OCI-LY7 (cell line): ENCODE results near the gene PPP1R9B. TPM values are rescaled to one million over a fixed set of nuclear protein-coding genes. Genes with fewer than 3 reads are reported as not detected.

Experiments
- BruUV-seq: library from RNA; stranded (reverse); fragments of 400-500 nt; replicated peaks from 2 replicates; lab custom pipeline; 2021; lab: Mats Ljungman, UMichigan
- CTCF ChIA-PET: fragments of 300-600 bp; sonication (Branson Sonifier 250); formaldehyde crosslinking; loops from one replicate; lab custom pipeline; 2022; ENCODE audit warnings: antibody characterized with exemption; ENCODE audit not compliant: unreplicated experiment; lab: Charles Lee
- POLR2A ChIA-PET: fragments of 300-600 bp; sonication (Branson Sonifier 250); formaldehyde crosslinking; loops from one replicate; lab custom pipeline; 2022; ENCODE audit warnings: antibody characterized with exemption; lab: Charles Lee
- DNase-seq: peaks from one replicate; pipeline ENCODE4 v3.0.0-alpha.2; 2015; ENCODE audit warnings: low spot score
- H2AFZ ChIP-seq: fragments of 200-600 bp; sonication (generic), shearing (Covaris generic); 2 replicates; pipeline ENCODE4 v1.6.1; 2014; ENCODE audit warnings: mild to moderate bottlenecking, antibody characterized with exemption, low read length, moderate library complexity
- H3K27ac ChIP-seq: fragments of 200-600 bp; sonication (generic); 2 replicates; pipeline ENCODE4 v1.5.1; 2014; ENCODE audit warnings: mixed run types, low read depth, mild to moderate bottlenecking, moderate library complexity, low read length, inconsistent platforms; ENCODE audit not compliant: poor library complexity, severe bottlenecking
- H3K36me3 ChIP-seq: fragments of 200-600 bp; sonication (generic); 2 replicates; pipeline ENCODE4 v1.6.1; 2014; ENCODE audit warnings: mild to moderate bottlenecking, antibody characterized with exemption, low read length, moderate library complexity, mixed read lengths; ENCODE audit not compliant: insufficient read depth
- H3K4me1 ChIP-seq: fragments of 200-600 bp; sonication (generic); 2 replicates; pipeline ENCODE4 v1.5.1; 2014; ENCODE audit warnings: mild to moderate bottlenecking, low read length; ENCODE audit not compliant: insufficient read depth, poor library complexity, severe bottlenecking
- H3K4me2 ChIP-seq: fragments of 200-600 bp; sonication (generic); 2 replicates; pipeline ENCODE4 v1.6.1; 2014; ENCODE audit warnings: mild to moderate bottlenecking, low read length
- H3K4me3 ChIP-seq: fragments of 200-600 bp; sonication (generic); 2 replicates; pipeline ENCODE4 v1.5.1; 2014; ENCODE audit warnings: mild to moderate bottlenecking, low read depth, low read length; ENCODE audit not compliant: poor library complexity, severe bottlenecking
- H3K79me2 ChIP-seq: fragments of 200-600 bp; sonication (generic); 2 replicates; pipeline ENCODE4 v1.6.1; 2016; ENCODE audit warnings: low read depth, mild to moderate bottlenecking, low read length, moderate library complexity, mixed read lengths; ENCODE audit not compliant: insufficient read depth
- H3K9me2 ChIP-seq: fragments of 200-600 bp; sonication (generic); 2 replicates; pipeline ENCODE4 v1.6.1; 2016; ENCODE audit warnings: mild to moderate bottlenecking, low read length, mixed read lengths; ENCODE audit not compliant: insufficient read depth
- H3K9me3 ChIP-seq: fragments of 200-600 bp; sonication (generic); 2 replicates; pipeline ENCODE4 v1.6.1; 2014; ENCODE audit warnings: mild to moderate bottlenecking, mixed run types, low read length, mixed read lengths
- H4K20me1 ChIP-seq: fragments of 200-600 bp; sonication (generic); 2 replicates; pipeline ENCODE4 v1.6.1; 2014; ENCODE audit warnings: mild to moderate bottlenecking, antibody characterized with exemption, low read length, moderate library complexity, mixed read lengths; ENCODE audit not compliant: insufficient read depth
- EZH2phosphoT487 ChIP-seq: fragments of 200-600 bp; sonication (generic); IDR thresholded peaks from 2 replicates; pipeline ENCODE4 v1.6.1; 2018; ENCODE audit warnings: low read depth, borderline replicate concordance, mild to moderate bottlenecking, mixed run types, antibody characterized with exemption, low read length, moderate library complexity, mixed read lengths
- intact Hi-C: fragments of 100-400 bp; cut with micrococcal nuclease; formaldehyde crosslinking; loops from one replicate; pipeline ENCODE4 v1.10.0; 2022; ENCODE audit not compliant: unreplicated experiment
- total RNA-seq, 2 experiments: library from RNA; depleted of rRNA in 1 of 2; stranded (reverse); fragments of >200 nt in 1 of 2; shearing (Covaris generic) in 1 of 2; gene quantifications; 2 replicates each; pipeline ENCODE4 v1.2.3, GENCODE V29; 2014 to 2022
- TF ChIP-seq, protein P1 (sequence below): fragments of 200-600 bp; sonication (generic); conservative IDR thresholded peaks from 2 replicates; pipeline ENCODE4 v1.5.1; 2014; ENCODE audit warnings: mild to moderate bottlenecking, antibody characterized with exemption, low read length, moderate library complexity, mixed read lengths

PPP1R9B gene
- total RNA-seq, 2 experiments from 2014 or later: 45.3 to 87.0 TPM

DNA sequence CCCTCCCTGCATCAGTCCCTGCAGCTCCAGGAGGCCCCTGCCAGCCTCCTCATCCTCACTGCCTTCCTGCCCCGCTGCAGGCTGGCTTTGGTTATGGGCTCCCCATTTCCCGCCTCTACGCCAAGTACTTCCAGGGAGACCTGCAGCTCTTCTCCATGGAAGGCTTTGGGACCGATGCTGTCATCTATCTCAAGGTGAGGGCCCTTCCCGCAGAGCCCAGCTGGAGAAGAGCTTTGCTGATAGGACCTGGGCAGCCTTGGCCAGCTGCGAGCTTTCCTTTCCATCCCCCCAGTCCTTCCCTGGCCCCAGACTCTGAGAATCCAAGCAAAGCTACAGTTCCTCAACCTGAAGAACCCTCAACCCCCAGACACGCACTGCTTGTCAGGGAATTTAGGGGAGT lies 41.3 kb downstream of the PPP1R9B start:
- H2AFZ ChIP-seq: no peak overlapping the region
- no peaks in the 10 kb centered on the region for H3K4me1 ChIP-seq
- no peak overlapping the region for H3K4me3 ChIP-seq
- H4K20me1 ChIP-seq: no peaks in the 10 kb centered on the region
- H3K4me2 ChIP-seq: no peak overlapping the region
- intact Hi-C loops: no loop called here
- TF ChIP-seq EZH2phosphoT487: no peak
- TF ChIP-seq, protein P1, sequence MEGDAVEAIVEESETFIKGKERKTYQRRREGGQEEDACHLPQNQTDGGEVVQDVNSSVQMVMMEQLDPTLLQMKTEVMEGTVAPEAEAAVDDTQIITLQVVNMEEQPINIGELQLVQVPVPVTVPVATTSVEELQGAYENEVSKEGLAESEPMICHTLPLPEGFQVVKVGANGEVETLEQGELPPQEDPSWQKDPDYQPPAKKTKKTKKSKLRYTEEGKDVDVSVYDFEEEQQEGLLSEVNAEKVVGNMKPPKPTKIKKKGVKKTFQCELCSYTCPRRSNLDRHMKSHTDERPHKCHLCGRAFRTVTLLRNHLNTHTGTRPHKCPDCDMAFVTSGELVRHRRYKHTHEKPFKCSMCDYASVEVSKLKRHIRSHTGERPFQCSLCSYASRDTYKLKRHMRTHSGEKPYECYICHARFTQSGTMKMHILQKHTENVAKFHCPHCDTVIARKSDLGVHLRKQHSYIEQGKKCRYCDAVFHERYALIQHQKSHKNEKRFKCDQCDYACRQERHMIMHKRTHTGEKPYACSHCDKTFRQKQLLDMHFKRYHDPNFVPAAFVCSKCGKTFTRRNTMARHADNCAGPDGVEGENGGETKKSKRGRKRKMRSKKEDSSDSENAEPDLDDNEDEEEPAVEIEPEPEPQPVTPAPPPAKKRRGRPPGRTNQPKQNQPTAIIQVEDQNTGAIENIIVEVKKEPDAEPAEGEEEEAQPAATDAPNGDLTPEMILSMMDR: no peak
- CTCF ChIA-PET: no interaction called here
- BruUV-seq: no TSS peak
- H3K27ac ChIP-seq: no peak overlapping the region
- no peaks in the 10 kb centered on the region for H3K9me3 ChIP-seq
- H3K79me2 ChIP-seq: no peaks in the 10 kb centered on the region
- H3K36me3 ChIP-seq: no peaks in the 10 kb centered on the region
- POLR2A ChIA-PET: interaction anchor here (0.5 kb wide), 1 partner anchor 717 kb away, joined by 5 read pairs; no protein-coding TSS in a partner anchor
- no peak for DNase-seq
- H3K9me2 ChIP-seq: no peaks in the 10 kb centered on the region

DNA sequence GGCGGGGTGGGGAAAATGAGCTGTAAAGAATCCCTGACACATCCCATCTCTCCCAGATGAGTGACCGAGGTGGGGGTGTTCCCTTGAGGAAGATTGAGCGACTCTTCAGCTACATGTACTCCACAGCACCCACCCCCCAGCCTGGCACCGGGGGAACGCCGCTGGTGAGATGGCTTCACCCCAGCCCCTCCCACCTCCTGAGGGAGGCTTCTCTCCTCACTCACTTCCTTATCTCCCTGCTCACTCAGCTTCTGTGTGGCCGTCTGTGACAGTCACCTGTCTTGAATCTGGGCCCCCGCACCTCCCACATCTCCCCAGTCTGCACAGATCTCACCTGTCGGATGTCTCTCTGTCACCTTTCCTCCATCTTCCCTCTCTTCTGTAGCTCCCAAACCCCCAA lies 41.9 kb downstream of the PPP1R9B start:
- Histone ChIP-seq H2AFZ (no peak overlapping the region), H4K20me1 (no peaks in the 10 kb centered on the region), H3K9me3 (no peaks in the 10 kb centered on the region), H3K4me1 (no peaks in the 10 kb centered on the region), H3K27ac (no peak overlapping the region), H3K79me2 (no peaks in the 10 kb centered on the region), H3K4me2 (no peak overlapping the region), H3K4me3 (no peak overlapping the region), H3K36me3 (no peaks in the 10 kb centered on the region), H3K9me2 (no peaks in the 10 kb centered on the region)
- intact Hi-C loops: no loop called here
- POLR2A ChIA-PET: no interaction called here
- CTCF ChIA-PET: interaction anchor here (0.5 kb wide), 1 partner anchor 16 kb away, joined by 11 read pairs; no protein-coding TSS in a partner anchor
- no peak for DNase-seq
- BruUV-seq: no TSS peak
- no peak for TF ChIP-seq EZH2phosphoT487
- TF ChIP-seq, protein P1: no peak

DNA sequence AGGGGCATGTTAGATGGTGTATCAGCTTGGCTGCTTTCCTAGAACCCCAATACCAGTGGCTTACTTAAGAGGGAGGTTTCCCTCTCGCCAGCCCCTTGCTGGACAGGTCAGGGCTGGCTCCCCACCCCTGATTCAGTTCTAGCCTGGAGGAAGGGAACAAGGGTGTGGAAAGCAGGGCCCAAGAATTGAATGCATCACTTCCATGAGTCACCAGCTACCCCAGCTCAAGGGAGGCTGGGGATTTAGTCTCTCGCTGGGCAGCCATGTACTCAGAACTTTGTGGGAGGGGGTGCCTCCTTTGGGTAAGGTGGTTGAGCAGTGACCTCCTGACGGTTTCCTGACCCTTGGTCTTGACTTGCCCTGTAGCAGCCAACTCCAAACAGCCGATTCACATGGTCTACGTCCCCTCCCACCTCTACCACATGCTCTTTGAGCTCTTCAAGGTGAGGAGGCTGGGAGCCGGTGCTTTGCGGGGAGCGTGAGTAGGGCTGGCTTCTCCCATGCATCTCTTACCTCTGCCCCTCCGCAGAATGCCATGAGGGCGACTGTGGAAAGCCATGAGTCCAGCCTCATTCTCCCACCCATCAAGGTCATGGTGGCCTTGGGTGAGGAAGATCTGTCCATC lies 42.6 kb downstream of the PPP1R9B start:
- H3K4me2 ChIP-seq: no peak overlapping the region
- no peak for DNase-seq
- no peaks in the 10 kb centered on the region for H3K9me2 ChIP-seq
- no peak overlapping the region for H3K4me3 ChIP-seq
- intact Hi-C loops: no loop called here
- no peaks in the 10 kb centered on the region for H3K4me1 ChIP-seq
- no peak overlapping the region for H3K27ac ChIP-seq
- no peaks in the 10 kb centered on the region for H3K79me2 ChIP-seq
- no peaks in the 10 kb centered on the region for H4K20me1 ChIP-seq
- H2AFZ ChIP-seq: no peak overlapping the region
- TF ChIP-seq EZH2phosphoT487: no peak
- TF ChIP-seq, protein P1: no peak
- H3K36me3 ChIP-seq: no peaks in the 10 kb centered on the region
- POLR2A ChIA-PET: no interaction called here
- no TSS peak for BruUV-seq
- CTCF ChIA-PET: interaction anchor here (0.6 kb wide), 1 partner anchor 1580 kb away, joined by 4 read pairs; no protein-coding TSS in a partner anchor
- H3K9me3 ChIP-seq: no peaks in the 10 kb centered on the region
